ENCODE measurements around the gene NPAS3.

The NPAS3 gene

GRCh38 chr14:33279865-33280264 is 341.2 kb downstream of the NPAS3 start:
- no peak for TF ChIP-seq TAF1 (IDR thresholded peaks at IDR 0.05; ENCODE audit: borderline replicate concordance, insufficient read depth, low read length)
- TF ChIP-seq REST (IDR thresholded peaks at IDR 0.05; ENCODE audit: insufficient read depth in 1 of 2, low read depth in 2 of 2, low read length in 2 of 2), result no peak
- TF ChIP-seq SIN3A (IDR thresholded peaks at IDR 0.05; ENCODE audit: borderline replicate concordance, insufficient read depth, low read length), result no peak
- TF ChIP-seq POLR2AphosphoS5 (IDR thresholded peaks at IDR 0.05; ENCODE audit: low read depth, low read length), result no peak
- no peak for TF ChIP-seq FOXP2 (optimal IDR thresholded peaks at IDR 0.05; ENCODE audit: borderline replicate concordance, extremely low read depth, extremely low read length, insufficient read depth)

GRCh38 chr14:33280646-33281045 is 342.0 kb downstream of the NPAS3 start:
- no peak for TF ChIP-seq REST (IDR thresholded peaks at IDR 0.05; ENCODE audit: insufficient read depth in 1 of 2, low read depth in 2 of 2, low read length in 2 of 2)
- no peak for TF ChIP-seq TAF1 (IDR thresholded peaks at IDR 0.05; ENCODE audit: borderline replicate concordance, insufficient read depth, low read length)
- no peak for TF ChIP-seq POLR2AphosphoS5 (IDR thresholded peaks at IDR 0.05; ENCODE audit: low read depth, low read length)
- no peak for TF ChIP-seq SIN3A (IDR thresholded peaks at IDR 0.05; ENCODE audit: borderline replicate concordance, insufficient read depth, low read length)
- TF ChIP-seq FOXP2 (optimal IDR thresholded peaks at IDR 0.05; ENCODE audit: borderline replicate concordance, extremely low read depth, extremely low read length, insufficient read depth), result no peak

- TF ChIP-seq REST (IDR thresholded peaks at IDR 0.05; ENCODE audit: insufficient read depth in 1 of 2, low read depth in 2 of 2, low read length in 2 of 2), result no peak
- no peak for TF ChIP-seq TAF1 (IDR thresholded peaks at IDR 0.05; ENCODE audit: borderline replicate concordance, insufficient read depth, low read length)
- no peak for TF ChIP-seq FOXP2 (optimal IDR thresholded peaks at IDR 0.05; ENCODE audit: borderline replicate concordance, extremely low read depth, extremely low read length, insufficient read depth)
- TF ChIP-seq SIN3A (IDR thresholded peaks at IDR 0.05; ENCODE audit: borderline replicate concordance, insufficient read depth, low read length), result no peak
- no peak for TF ChIP-seq POLR2AphosphoS5 (IDR thresholded peaks at IDR 0.05; ENCODE audit: low read depth, low read length)
These were observed 343.9 kb downstream of the NPAS3 start for GRCh38 chr14:33282331-33283230.

- no peak for TF ChIP-seq REST (IDR thresholded peaks at IDR 0.05; ENCODE audit: insufficient read depth in 1 of 2, low read depth in 2 of 2, low read length in 2 of 2)
- TF ChIP-seq TAF1 (IDR thresholded peaks at IDR 0.05; ENCODE audit: borderline replicate concordance, insufficient read depth, low read length), result no peak
- no peak for TF ChIP-seq SIN3A (IDR thresholded peaks at IDR 0.05; ENCODE audit: borderline replicate concordance, insufficient read depth, low read length)
- TF ChIP-seq FOXP2 (optimal IDR thresholded peaks at IDR 0.05; ENCODE audit: borderline replicate concordance, extremely low read depth, extremely low read length, insufficient read depth), result no peak
- no peak for TF ChIP-seq POLR2AphosphoS5 (IDR thresholded peaks at IDR 0.05; ENCODE audit: low read depth, low read length)
These were observed 347.4 kb downstream of the NPAS3 start for GRCh38 chr14:33285902-33286700.

Measured in PFSK-1 (cell line).